ENCODE measurements around the gene FLT3LG. TPM values are rescaled to one million over a fixed set of nuclear protein-coding genes. Genes with fewer than 3 reads are reported as not detected.
"Not testable (repeated sequence)": the region's sequence is repeated elsewhere in the genome, so short reads cannot be mapped to it uniquely, and the experiment has no call there.

Gene FLT3LG
- total and polyA plus RNA-seq, 4 donors = 1.2 to 5.2 (median 4.5) TPM

GRCh38 chr19:49470615-49470978 lies 3.4 kb upstream of the FLT3LG start:
- Histone ChIP-seq H3K9me3 (ENCODE audit: control insufficient read depth, insufficient read depth, low read length) (no peaks in the 10 kb centered on the region), H3K27me3 (ENCODE audit: control insufficient read depth, insufficient read depth, low read length) (peaks cover 2% of the 10 kb centered on the region), H3K4me3 (ENCODE audit: low read depth, low read length) (no peak overlapping the region), H3K4me1 (ENCODE audit: control insufficient read depth, insufficient read depth, low read length) (peaks cover 13% of the 10 kb centered on the region), H3K36me3 (ENCODE audit: control insufficient read depth, insufficient read depth, low read length) (peaks cover 37% of the 10 kb centered on the region), H3K27ac (ENCODE audit: low read depth, low read length) (no peak overlapping the region)
- DNase-seq (ENCODE audit: low read depth in 4 of 6, low spot score in 6 of 6) = no peak
- 91% methylated on average over 8 of the region's 8 CpGs for WGBS (ENCODE audit: insufficient coverage)

- peaks cover 20% of the 10 kb centered on the region for H3K4me1 ChIP-seq (ENCODE audit: control insufficient read depth, insufficient read depth, low read length)
- WGBS (ENCODE audit: insufficient coverage) = 91% methylated on average over 8 of the region's 9 CpGs
Measured at GRCh38 chr19:49472936-49473335, 1.1 kb upstream of the FLT3LG start.

GRCh38 chr19:49473501-49473867 lies 531 bp upstream of the FLT3LG start:
- H3K9me3 ChIP-seq (ENCODE audit: control insufficient read depth, insufficient read depth, low read length); H3K27me3 ChIP-seq (ENCODE audit: control insufficient read depth, insufficient read depth, low read length); H3K27ac ChIP-seq (ENCODE audit: low read depth, low read length); DNase-seq (ENCODE audit: low read depth in 4 of 6, low spot score in 6 of 6): not testable (repeated sequence)
- peaks cover 21% of the 10 kb centered on the region for H3K4me1 ChIP-seq (ENCODE audit: control insufficient read depth, insufficient read depth, low read length)
- peak overlapping the region; percentile 72 for H3K4me3 ChIP-seq (ENCODE audit: low read depth, low read length)
- peaks cover 16% of the 10 kb centered on the region for H3K36me3 ChIP-seq (ENCODE audit: control insufficient read depth, insufficient read depth, low read length)
- WGBS (ENCODE audit: insufficient coverage) = 89% methylated on average over 9 of the region's 9 CpGs

More at GRCh38 chr19:49472936-49473335, 1.1 kb upstream of the FLT3LG start:
- Histone ChIP-seq H3K36me3 (ENCODE audit: control insufficient read depth, insufficient read depth, low read length) (peaks cover 21% of the 10 kb centered on the region), H3K9me3 (ENCODE audit: control insufficient read depth, insufficient read depth, low read length) (no peaks in the 10 kb centered on the region), H3K4me3 (ENCODE audit: low read depth, low read length) (no peak overlapping the region), H3K27ac (ENCODE audit: low read depth, low read length) (no peak overlapping the region), H3K27me3 (ENCODE audit: control insufficient read depth, insufficient read depth, low read length) (peaks cover 2% of the 10 kb centered on the region)
- DNase-seq (ENCODE audit: low read depth in 4 of 6, low spot score in 6 of 6) = no peak

GRCh38 chr19:49474542-49474924 lies 518 bp downstream of the FLT3LG start:
- Histone ChIP-seq H3K27me3 (ENCODE audit: control insufficient read depth, insufficient read depth, low read length) (peaks cover 2% of the 10 kb centered on the region), H3K4me1 (ENCODE audit: control insufficient read depth, insufficient read depth, low read length) (peaks cover 27% of the 10 kb centered on the region), H3K36me3 (ENCODE audit: control insufficient read depth, insufficient read depth, low read length) (peaks cover 10% of the 10 kb centered on the region), H3K27ac (ENCODE audit: low read depth, low read length) (no peak overlapping the region), H3K4me3 (ENCODE audit: low read depth, low read length) (peak overlapping the region; percentile 72), H3K9me3 (ENCODE audit: control insufficient read depth, insufficient read depth, low read length) (no peaks in the 10 kb centered on the region)
- no peak for DNase-seq (ENCODE audit: low read depth in 4 of 6, low spot score in 6 of 6)
- 18% methylated on average over 11 of the region's 11 CpGs for WGBS (ENCODE audit: insufficient coverage)

- peaks cover 2% of the 10 kb centered on the region for H3K27me3 ChIP-seq (ENCODE audit: control insufficient read depth, insufficient read depth, low read length)
- H3K27ac ChIP-seq (ENCODE audit: low read depth, low read length) = no peak overlapping the region
- H3K4me1 ChIP-seq (ENCODE audit: control insufficient read depth, insufficient read depth, low read length) = peaks cover 27% of the 10 kb centered on the region
- peaks cover 7% of the 10 kb centered on the region for H3K36me3 ChIP-seq (ENCODE audit: control insufficient read depth, insufficient read depth, low read length)
- WGBS (ENCODE audit: insufficient coverage) = 70% methylated on average over 9 of the region's 15 CpGs
- no peak for DNase-seq (ENCODE audit: low read depth in 4 of 6, low spot score in 6 of 6)
- H3K4me3 ChIP-seq (ENCODE audit: low read depth, low read length) = no peak overlapping the region
- H3K9me3 ChIP-seq (ENCODE audit: control insufficient read depth, insufficient read depth, low read length) = no peaks in the 10 kb centered on the region
Measured at GRCh38 chr19:49475191-49475917, 1.3 kb downstream of the FLT3LG start.

- 36% methylated on average over 21 of the region's 27 CpGs for WGBS (ENCODE audit: insufficient coverage)
- peak in 2 of 6 donors; percentile 71 to 72 for DNase-seq (ENCODE audit: low read depth in 4 of 6, low spot score in 6 of 6)
- Histone ChIP-seq H3K4me3 (ENCODE audit: low read depth, low read length) (no peak overlapping the region), H3K9me3 (ENCODE audit: control insufficient read depth, insufficient read depth, low read length) (no peaks in the 10 kb centered on the region), H3K36me3 (ENCODE audit: control insufficient read depth, insufficient read depth, low read length) (peaks cover 3% of the 10 kb centered on the region), H3K27me3 (ENCODE audit: control insufficient read depth, insufficient read depth, low read length) (peaks cover 2% of the 10 kb centered on the region), H3K4me1 (ENCODE audit: control insufficient read depth, insufficient read depth, low read length) (peaks cover 27% of the 10 kb centered on the region), H3K27ac (ENCODE audit: low read depth, low read length) (no peak overlapping the region)
Measured at GRCh38 chr19:49475995-49476880, 2.2 kb downstream of the FLT3LG start.

GRCh38 chr19:49479975-49480628 lies 6.1 kb downstream of the FLT3LG start:
- Histone ChIP-seq H3K4me1 (ENCODE audit: control insufficient read depth, insufficient read depth, low read length) (peaks cover 13% of the 10 kb centered on the region), H3K36me3 (ENCODE audit: control insufficient read depth, insufficient read depth, low read length) (peaks cover 6% of the 10 kb centered on the region), H3K27me3 (ENCODE audit: control insufficient read depth, insufficient read depth, low read length) (no peaks in the 10 kb centered on the region), H3K4me3 (ENCODE audit: low read depth, low read length) (no peak overlapping the region), H3K27ac (ENCODE audit: low read depth, low read length) (no peak overlapping the region), H3K9me3 (ENCODE audit: control insufficient read depth, insufficient read depth, low read length) (no peaks in the 10 kb centered on the region)
- WGBS (ENCODE audit: insufficient coverage) = 91% methylated on average over 11 of the region's 14 CpGs
- DNase-seq (ENCODE audit: low read depth in 4 of 6, low spot score in 6 of 6) = no peak

- Histone ChIP-seq H3K27me3 (ENCODE audit: control insufficient read depth, insufficient read depth, low read length) (no peaks in the 10 kb centered on the region), H3K4me3 (ENCODE audit: low read depth, low read length) (no peak overlapping the region), H3K36me3 (ENCODE audit: control insufficient read depth, insufficient read depth, low read length) (peaks cover 6% of the 10 kb centered on the region), H3K9me3 (ENCODE audit: control insufficient read depth, insufficient read depth, low read length) (no peaks in the 10 kb centered on the region), H3K4me1 (ENCODE audit: control insufficient read depth, insufficient read depth, low read length) (peaks cover 11% of the 10 kb centered on the region), H3K27ac (ENCODE audit: low read depth, low read length) (no peak overlapping the region)
- DNase-seq (ENCODE audit: low read depth in 4 of 6, low spot score in 6 of 6) = no peak
- WGBS (ENCODE audit: insufficient coverage) = 81% methylated on average over 5 of the region's 7 CpGs
Measured at GRCh38 chr19:49481020-49481683, 7.1 kb downstream of the FLT3LG start.

GRCh38 chr19:49486232-49486631 lies 12.2 kb downstream of the FLT3LG start:
- no peak overlapping the region for H3K4me3 ChIP-seq (ENCODE audit: low read depth, low read length)
- 91% methylated on average over 7 of the region's 7 CpGs for WGBS (ENCODE audit: insufficient coverage)
- H3K9me3 ChIP-seq (ENCODE audit: control insufficient read depth, insufficient read depth, low read length) = no peaks in the 10 kb centered on the region
- H3K36me3 ChIP-seq (ENCODE audit: control insufficient read depth, insufficient read depth, low read length) = peaks cover 23% of the 10 kb centered on the region
- DNase-seq (ENCODE audit: low read depth in 4 of 6, low spot score in 6 of 6) = no peak
- H3K27me3 ChIP-seq (ENCODE audit: control insufficient read depth, insufficient read depth, low read length) = no peaks in the 10 kb centered on the region
- peaks cover 33% of the 10 kb centered on the region for H3K4me1 ChIP-seq (ENCODE audit: control insufficient read depth, insufficient read depth, low read length)
- H3K27ac ChIP-seq (ENCODE audit: low read depth, low read length) = no peak overlapping the region
